GM19468 (cell line): ENCODE data around the gene SMTN.
"Not testable (repeated sequence)": the region's sequence is repeated elsewhere in the genome, so short reads cannot be mapped to it uniquely, and the experiment has no call there.

Experiments
- ATAC-seq: cut with Tn5 transposase; IDR thresholded peaks from one replicate; pipeline ENCODE4 v1.9.1; 2021; ENCODE audit warnings: mild to moderate bottlenecking, moderate library complexity, moderate number of reproducible peaks; ENCODE audit not compliant: unreplicated experiment; ENCODE audit errors: extremely low read depth

The SMTN gene

GRCh38 chr22:31089160-31090100 lies 8.3 kb downstream of the SMTN start:
- ATAC-seq, result no peak

GRCh38 chr22:31090217-31091085 lies 9.3 kb downstream of the SMTN start:
- no peak for ATAC-seq

- no peak for ATAC-seq
These were observed 10.2 kb downstream of the SMTN start for GRCh38 chr22:31091106-31091975.

- no peak for ATAC-seq
These were observed 11.0 kb downstream of the SMTN start for GRCh38 chr22:31092161-31092560.

- no peak for ATAC-seq
These were observed 12.2 kb downstream of the SMTN start for GRCh38 chr22:31093086-31093850.

GRCh38 chr22:31094021-31094551 lies 13.0 kb downstream of the SMTN start:
- ATAC-seq, result no peak

- ATAC-seq, result no peak
These were observed 13.6 kb downstream of the SMTN start for GRCh38 chr22:31094741-31095140.

- ATAC-seq, result no peak
These were observed 14.6 kb downstream of the SMTN start for GRCh38 chr22:31095637-31096249.

GRCh38 chr22:31096657-31097279 lies 15.7 kb downstream of the SMTN start:
- ATAC-seq, result no peak

GRCh38 chr22:31097539-31097938 lies 16.4 kb downstream of the SMTN start:
- ATAC-seq, result not testable (repeated sequence)

GRCh38 chr22:31097941-31098631 lies 17.0 kb downstream of the SMTN start:
- no peak for ATAC-seq

GRCh38 chr22:31098632-31099110 lies 17.6 kb downstream of the SMTN start:
- ATAC-seq, result no peak

- ATAC-seq, result no peak
These were observed 18.3 kb downstream of the SMTN start for GRCh38 chr22:31099386-31099785.

GRCh38 chr22:31099841-31100761 lies 19.0 kb downstream of the SMTN start:
- ATAC-seq, result no peak

GRCh38 chr22:31100762-31101525 lies 19.8 kb downstream of the SMTN start:
- no peak for ATAC-seq
